HepG2 (cell line): ENCODE results near the gene PLPP3. TPM values are rescaled to one million over a fixed set of nuclear protein-coding genes. Genes with fewer than 3 reads are reported as not detected.

Experiments used
- ATF5 ChIP-seq: sonication (generic); formaldehyde crosslinking; IDR thresholded peaks from 2 replicates; pipeline ENCODE4 v1.4.0; 2020; ENCODE audit warnings: mild to moderate bottlenecking, low read depth, missing genetic modification reagents
- CEBPZ ChIP-seq: IDR thresholded peaks from 2 replicates; pipeline ENCODE4 v1.6.1; 2012; ENCODE audit warnings: low read length, improper control_type of control experiment
- FOXM1 ChIP-seq: sonication (generic); formaldehyde crosslinking; IDR thresholded peaks from 2 replicates; pipeline ENCODE4 v1.5.0; 2020; ENCODE audit warnings: missing genetic modification reagents
- HHEX ChIP-seq: IDR thresholded peaks from 2 replicates; pipeline ENCODE4 v1.6.1; 2016; ENCODE audit warnings: control low read depth
- HMGXB4 ChIP-seq, 2 experiments: sonication (generic) in 1 of 2; formaldehyde crosslinking in 1 of 2; IDR thresholded peaks; 2 replicates each; pipeline versions ENCODE4 v1.4.0 to v1.6.1; 2018 to 2020; ENCODE audit warnings: missing genetic modification reagents in 2 of 2, borderline replicate concordance in 1 of 2, low read depth in 1 of 2, mild to moderate bottlenecking in 1 of 2, missing biosample characterization in 1 of 2
- PAWR ChIP-seq: sonication (generic); formaldehyde crosslinking; IDR thresholded peaks from 2 replicates; pipeline ENCODE4 v1.4.0; 2020; ENCODE audit warnings: missing genetic modification reagents, mild to moderate bottlenecking, borderline replicate concordance
- PITX1 ChIP-seq: sonication (generic); formaldehyde crosslinking; IDR thresholded peaks from 2 replicates; pipeline ENCODE4 v1.5.1; 2020; ENCODE audit warnings: mild to moderate bottlenecking, missing genetic modification reagents
- RXRB ChIP-seq: IDR thresholded peaks from 2 replicates; pipeline ENCODE4 v1.6.1; 2016; ENCODE audit warnings: borderline replicate concordance, missing genetic modification reagents, missing compliant biosample characterization
- SIN3A ChIP-seq: IDR thresholded peaks from 2 replicates; pipeline ENCODE4 v1.6.1; 2011; ENCODE audit warnings: low read depth, mild to moderate bottlenecking, control low read depth, low read length, borderline replicate concordance
- SRY ChIP-seq: sonication (generic); formaldehyde crosslinking; IDR thresholded peaks from 2 replicates; pipeline ENCODE4 v1.8.0; 2022; ENCODE audit warnings: mild to moderate bottlenecking, missing genetic modification reagents
- ZNF121 ChIP-seq: sonication (generic); formaldehyde crosslinking; IDR thresholded peaks from 2 replicates; pipeline ENCODE4 v1.5.0; 2020; ENCODE audit warnings: mild to moderate bottlenecking, missing genetic modification reagents
- ZNF207 ChIP-seq: fragments of 450-650 bp; IDR thresholded peaks from 2 replicates; pipeline ENCODE4 v1.6.1; 2016; ENCODE audit warnings: antibody characterized with exemption, borderline replicate concordance
- ZNF224 ChIP-seq: sonication (generic); formaldehyde crosslinking; IDR thresholded peaks from 2 replicates; pipeline ENCODE4 v1.5.0; 2020; ENCODE audit warnings: mild to moderate bottlenecking, missing genetic modification reagents
- ZNF451 ChIP-seq: sonication (generic); formaldehyde crosslinking; IDR thresholded peaks from 2 replicates; pipeline ENCODE4 v1.5.0; 2020; ENCODE audit warnings: mild to moderate bottlenecking, missing genetic modification reagents
- polyA plus RNA-seq, 8 experiments: library from polyadenylated mRNA; depleted of rRNA in 3 of 8; stranded (reverse) in 7 of 8; unstranded in 1 of 8; fragments of >200 nt; fragmentation: Illumina TruSeq in 4 of 8; extraction: Trizol in 4 of 8; gene quantifications; 2 replicates each; pipeline versions ENCODE4 v1.2.1 to v1.2.3, GENCODE V29; 2011 to 2016; ENCODE audit warnings: low read depth in 4 of 8, missing spikeins in 1 of 8, mixed read lengths in 1 of 8; ENCODE audit not compliant: insufficient read depth in 1 of 8
- total RNA-seq, 5 experiments: library from RNA; depleted of rRNA; stranded (reverse); fragments of >200 nt; fragmentation: Illumina TruSeq; extraction: Trizol; gene quantifications; 2 replicates each; pipeline ENCODE4 v1.2.3, GENCODE V29; 2016; ENCODE audit warnings: low read depth in 1 of 5
- TF ChIP-seq, protein P1 (sequence below): sonication (generic); formaldehyde crosslinking; IDR thresholded peaks from 2 replicates; pipeline ENCODE4 v1.8.0; 2022; ENCODE audit warnings: missing genetic modification reagents, mild to moderate bottlenecking, moderate library complexity, borderline replicate concordance
- TF ChIP-seq, protein P2 (sequence below): sonication (generic); formaldehyde crosslinking; conservative IDR thresholded peaks from 2 replicates; pipeline ENCODE4 v1.4.0; 2020; ENCODE audit warnings: missing genetic modification reagents
- TF ChIP-seq, protein P3 (sequence below): fragments of 450-650 bp; IDR thresholded peaks from 2 replicates; pipeline ENCODE4 v1.6.1; 2017

PLPP3 gene
- total and polyA plus RNA-seq, 2 of the 13 experiments (the other 11 are each of a cell fraction or from before 2014, with no cell fraction given): 49.7 to 65.8 TPM

DNA sequence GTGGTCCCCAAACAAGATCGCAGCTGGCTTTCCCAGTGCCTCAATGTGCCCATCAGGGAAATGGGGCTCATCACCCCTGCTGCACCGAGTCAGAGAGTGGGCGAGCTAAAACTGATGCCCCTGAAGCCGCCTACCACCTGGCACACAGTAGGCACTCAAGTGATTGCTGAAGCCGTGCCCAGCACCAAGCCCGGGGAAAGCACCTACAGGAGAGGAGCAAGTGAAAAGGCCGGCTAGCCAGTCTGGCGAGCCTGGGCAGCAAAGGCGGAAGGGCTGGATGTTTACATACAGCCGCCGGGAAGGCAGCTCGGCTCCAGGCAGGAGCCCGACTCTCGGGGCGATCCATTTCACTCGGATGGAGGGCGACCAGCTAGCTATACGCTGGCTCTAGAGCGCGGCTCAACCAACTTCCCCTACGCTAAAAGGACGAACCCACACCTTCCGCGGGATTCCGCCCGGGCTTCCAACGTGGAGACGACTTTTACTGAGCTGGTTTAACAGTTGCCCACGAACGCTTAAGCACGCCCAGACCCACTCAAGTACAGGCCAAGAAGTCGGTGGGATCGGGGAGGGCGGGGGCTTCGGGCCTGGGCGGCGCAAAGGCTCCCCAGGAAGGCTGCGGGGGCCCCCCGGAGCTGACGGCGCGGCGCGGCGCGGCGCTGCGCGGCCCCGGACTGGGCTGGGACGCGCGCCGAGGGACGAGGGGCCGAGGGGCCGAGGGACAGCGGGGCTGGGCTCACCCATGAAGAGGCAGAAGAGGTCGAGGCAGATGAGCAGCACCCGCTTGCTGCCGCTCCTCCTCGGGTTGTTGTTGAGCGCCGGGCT, 1.0 kb downstream of the PLPP3 start (continued):
- TF ChIP-seq, protein P1, sequence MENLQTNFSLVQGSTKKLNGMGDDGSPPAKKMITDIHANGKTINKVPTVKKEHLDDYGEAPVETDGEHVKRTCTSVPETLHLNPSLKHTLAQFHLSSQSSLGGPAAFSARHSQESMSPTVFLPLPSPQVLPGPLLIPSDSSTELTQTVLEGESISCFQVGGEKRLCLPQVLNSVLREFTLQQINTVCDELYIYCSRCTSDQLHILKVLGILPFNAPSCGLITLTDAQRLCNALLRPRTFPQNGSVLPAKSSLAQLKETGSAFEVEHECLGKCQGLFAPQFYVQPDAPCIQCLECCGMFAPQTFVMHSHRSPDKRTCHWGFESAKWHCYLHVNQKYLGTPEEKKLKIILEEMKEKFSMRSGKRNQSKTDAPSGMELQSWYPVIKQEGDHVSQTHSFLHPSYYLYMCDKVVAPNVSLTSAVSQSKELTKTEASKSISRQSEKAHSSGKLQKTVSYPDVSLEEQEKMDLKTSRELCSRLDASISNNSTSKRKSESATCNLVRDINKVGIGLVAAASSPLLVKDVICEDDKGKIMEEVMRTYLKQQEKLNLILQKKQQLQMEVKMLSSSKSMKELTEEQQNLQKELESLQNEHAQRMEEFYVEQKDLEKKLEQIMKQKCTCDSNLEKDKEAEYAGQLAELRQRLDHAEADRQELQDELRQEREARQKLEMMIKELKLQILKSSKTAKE (CRISPR knock-in tag): no peak
- TF ChIP-seq ZNF207 (no peak), SRY (CRISPR knock-in tag) (no peak), ZNF451 (no peak), PITX1 (CRISPR knock-in tag) (no peak), ZNF121 (CRISPR knock-in tag) (no peak), CEBPZ (no peak), RXRB (CRISPR knock-in tag) (no peak), ATF5 (CRISPR knock-in tag) (no peak), PAWR (CRISPR knock-in tag) (0 out of 2 replicates have a peak, but pooled peaks have one; percentile 37), HMGXB4 (CRISPR knock-in tag; IDR thresholded peaks at IDR 0.05; ENCODE audit: borderline replicate concordance in 1 of 2, low read depth in 1 of 2) (peak; percentile 18 to 37; a peak in 2 of 4 replicates), SIN3A (no peak; the same call in 1 of the 2 replicates), FOXM1 (CRISPR knock-in tag) (no peak), HHEX (CRISPR knock-in tag) (no peak), ZNF224 (CRISPR knock-in tag) (no peak)
- TF ChIP-seq, protein P2, sequence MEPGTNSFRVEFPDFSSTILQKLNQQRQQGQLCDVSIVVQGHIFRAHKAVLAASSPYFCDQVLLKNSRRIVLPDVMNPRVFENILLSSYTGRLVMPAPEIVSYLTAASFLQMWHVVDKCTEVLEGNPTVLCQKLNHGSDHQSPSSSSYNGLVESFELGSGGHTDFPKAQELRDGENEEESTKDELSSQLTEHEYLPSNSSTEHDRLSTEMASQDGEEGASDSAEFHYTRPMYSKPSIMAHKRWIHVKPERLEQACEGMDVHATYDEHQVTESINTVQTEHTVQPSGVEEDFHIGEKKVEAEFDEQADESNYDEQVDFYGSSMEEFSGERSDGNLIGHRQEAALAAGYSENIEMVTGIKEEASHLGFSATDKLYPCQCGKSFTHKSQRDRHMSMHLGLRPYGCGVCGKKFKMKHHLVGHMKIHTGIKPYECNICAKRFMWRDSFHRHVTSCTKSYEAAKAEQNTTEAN (CRISPR knock-in tag): peak; percentile 11; the same call in 1 of the 2 replicates
- TF ChIP-seq, protein P3, sequence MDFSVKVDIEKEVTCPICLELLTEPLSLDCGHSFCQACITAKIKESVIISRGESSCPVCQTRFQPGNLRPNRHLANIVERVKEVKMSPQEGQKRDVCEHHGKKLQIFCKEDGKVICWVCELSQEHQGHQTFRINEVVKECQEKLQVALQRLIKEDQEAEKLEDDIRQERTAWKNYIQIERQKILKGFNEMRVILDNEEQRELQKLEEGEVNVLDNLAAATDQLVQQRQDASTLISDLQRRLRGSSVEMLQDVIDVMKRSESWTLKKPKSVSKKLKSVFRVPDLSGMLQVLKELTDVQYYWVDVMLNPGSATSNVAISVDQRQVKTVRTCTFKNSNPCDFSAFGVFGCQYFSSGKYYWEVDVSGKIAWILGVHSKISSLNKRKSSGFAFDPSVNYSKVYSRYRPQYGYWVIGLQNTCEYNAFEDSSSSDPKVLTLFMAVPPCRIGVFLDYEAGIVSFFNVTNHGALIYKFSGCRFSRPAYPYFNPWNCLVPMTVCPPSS: no peak
